GM21619 (cell line): ENCODE measurements around the gene DHX30.
"Not testable (repeated sequence)": the region's sequence is repeated elsewhere in the genome, so short reads cannot be mapped to it uniquely, and the experiment has no call there.

ENCODE experiments used
- ATAC-seq: cut with Tn5 transposase; IDR thresholded peaks from one replicate; pipeline ENCODE4 v1.9.1; 2021; ENCODE audit not compliant: unreplicated experiment

Gene DHX30, protein sequence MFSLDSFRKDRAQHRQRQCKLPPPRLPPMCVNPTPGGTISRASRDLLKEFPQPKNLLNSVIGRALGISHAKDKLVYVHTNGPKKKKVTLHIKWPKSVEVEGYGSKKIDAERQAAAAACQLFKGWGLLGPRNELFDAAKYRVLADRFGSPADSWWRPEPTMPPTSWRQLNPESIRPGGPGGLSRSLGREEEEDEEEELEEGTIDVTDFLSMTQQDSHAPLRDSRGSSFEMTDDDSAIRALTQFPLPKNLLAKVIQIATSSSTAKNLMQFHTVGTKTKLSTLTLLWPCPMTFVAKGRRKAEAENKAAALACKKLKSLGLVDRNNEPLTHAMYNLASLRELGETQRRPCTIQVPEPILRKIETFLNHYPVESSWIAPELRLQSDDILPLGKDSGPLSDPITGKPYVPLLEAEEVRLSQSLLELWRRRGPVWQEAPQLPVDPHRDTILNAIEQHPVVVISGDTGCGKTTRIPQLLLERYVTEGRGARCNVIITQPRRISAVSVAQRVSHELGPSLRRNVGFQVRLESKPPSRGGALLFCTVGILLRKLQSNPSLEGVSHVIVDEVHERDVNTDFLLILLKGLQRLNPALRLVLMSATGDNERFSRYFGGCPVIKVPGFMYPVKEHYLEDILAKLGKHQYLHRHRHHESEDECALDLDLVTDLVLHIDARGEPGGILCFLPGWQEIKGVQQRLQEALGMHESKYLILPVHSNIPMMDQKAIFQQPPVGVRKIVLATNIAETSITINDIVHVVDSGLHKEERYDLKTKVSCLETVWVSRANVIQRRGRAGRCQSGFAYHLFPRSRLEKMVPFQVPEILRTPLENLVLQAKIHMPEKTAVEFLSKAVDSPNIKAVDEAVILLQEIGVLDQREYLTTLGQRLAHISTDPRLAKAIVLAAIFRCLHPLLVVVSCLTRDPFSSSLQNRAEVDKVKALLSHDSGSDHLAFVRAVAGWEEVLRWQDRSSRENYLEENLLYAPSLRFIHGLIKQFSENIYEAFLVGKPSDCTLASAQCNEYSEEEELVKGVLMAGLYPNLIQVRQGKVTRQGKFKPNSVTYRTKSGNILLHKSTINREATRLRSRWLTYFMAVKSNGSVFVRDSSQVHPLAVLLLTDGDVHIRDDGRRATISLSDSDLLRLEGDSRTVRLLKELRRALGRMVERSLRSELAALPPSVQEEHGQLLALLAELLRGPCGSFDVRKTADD

DNA sequence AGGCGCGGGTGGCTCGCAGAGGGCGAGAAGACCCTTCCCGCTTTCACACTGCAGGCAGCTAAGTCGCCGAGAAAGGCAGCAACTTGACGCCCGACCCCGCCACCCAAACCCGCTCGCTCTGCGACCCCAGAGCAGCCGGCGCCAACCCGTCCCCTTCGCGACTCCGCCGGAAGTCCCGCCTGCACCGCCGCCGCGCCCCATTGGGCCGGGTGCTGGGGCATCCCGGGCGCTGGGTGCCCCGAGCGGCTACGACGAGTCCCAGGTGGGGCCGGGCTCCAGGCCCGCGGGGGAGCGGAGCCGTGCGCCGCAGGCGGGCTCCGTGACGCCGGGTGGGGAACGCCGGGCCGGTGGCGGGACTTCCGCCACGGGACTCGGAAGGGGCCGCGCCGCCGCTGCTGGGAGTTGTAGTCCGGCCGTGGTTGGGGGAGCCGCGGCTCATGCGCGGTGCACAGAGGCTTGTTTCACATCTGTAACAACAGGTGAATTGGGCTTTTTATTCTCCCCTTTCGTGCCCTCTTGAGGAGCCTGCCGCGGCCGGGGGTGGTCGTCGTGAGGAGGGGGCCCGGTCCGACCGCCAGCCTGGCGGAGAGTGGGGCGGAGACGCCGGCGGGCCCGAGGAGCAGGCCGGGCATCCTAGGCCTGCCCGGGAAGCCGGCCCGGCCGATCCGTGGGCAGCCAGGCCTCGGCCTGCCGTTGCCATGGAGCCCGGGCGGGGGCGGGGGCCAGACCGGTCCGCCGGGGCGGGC, at the start of gene DHX30:
TSS of gene DHX30 (plus strand) at position 405 of the 746 bp plus-strand sequence. CDS start 7,546 bp downstream, outside the sequence.
- peak; percentile 79 for ATAC-seq

DNA sequence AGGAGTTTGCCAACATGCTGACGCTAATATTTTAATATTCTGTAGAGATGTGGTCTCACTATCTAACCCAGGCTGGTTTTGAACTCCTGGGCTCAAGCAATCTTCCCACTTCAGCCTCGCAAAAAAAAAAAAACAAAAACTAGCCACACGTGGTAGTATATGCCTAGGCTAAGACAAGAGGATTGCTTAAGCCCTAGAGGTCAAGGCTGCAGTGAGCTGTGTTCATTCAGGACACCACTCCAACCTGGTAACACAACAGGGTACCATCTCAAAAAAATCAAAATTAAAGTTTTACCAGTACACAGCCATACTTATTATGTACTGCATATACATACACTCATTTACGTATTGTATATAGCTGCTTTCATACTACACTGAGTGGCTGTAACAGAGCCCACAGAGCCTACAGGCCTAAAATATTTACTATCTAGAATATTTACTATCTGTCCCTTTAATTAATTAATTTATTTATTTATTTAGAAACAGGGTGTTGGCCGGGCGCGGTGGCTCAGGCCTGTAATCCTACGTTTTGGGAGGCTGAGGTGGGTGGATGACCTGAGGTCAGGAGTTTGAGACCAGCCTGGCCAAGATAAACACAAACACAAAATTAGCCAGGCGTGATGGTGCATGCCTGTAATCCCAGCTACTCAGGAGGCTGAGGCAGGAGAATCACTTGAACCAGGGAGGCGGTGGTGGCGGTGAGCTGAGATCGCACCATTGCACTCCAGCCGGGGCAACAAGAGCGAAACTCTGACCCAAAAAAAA, 44.5 kb upstream of the DHX30 start:
- no peak for ATAC-seq

DNA sequence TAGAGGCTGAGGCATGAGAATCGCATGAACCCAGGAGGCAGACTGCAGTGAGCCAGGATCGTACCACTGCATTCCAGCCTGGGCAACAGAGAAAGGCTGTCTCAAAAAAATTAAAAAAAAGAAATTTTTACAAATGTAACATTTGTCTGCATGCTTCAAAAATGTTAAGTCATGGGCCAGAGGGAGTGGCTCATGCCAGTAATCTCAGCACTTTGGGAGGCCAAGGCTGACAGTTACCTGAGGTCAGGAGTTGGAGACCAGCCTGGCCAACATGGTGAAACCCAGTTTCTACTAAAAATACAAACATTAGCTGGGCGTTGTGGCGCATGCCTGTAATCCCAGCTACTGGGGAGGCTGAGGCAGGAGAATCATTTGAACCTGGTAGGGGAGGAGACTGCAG, 42.7 kb upstream of the DHX30 start:
- not testable (repeated sequence) for ATAC-seq

DNA sequence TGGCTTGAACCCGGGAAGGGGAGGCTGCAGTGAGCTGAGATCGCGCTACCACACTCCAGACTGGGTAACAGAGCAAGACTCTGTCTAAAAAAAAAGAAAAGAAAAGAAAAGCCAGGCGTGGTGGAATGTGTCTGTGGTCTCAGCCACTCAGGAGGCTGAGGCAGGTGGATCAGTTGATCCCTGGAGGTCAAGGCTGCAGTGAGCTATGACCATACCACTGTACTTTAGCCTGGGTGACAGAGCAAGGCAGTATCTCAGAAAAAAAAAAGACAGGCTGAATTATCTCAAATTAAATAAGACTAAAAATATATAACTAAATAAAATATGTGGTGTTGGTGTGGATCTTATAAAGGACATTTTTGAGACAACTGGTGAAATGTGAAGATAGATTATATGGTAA, 41.9 kb upstream of the DHX30 start:
- ATAC-seq, result no peak

DNA sequence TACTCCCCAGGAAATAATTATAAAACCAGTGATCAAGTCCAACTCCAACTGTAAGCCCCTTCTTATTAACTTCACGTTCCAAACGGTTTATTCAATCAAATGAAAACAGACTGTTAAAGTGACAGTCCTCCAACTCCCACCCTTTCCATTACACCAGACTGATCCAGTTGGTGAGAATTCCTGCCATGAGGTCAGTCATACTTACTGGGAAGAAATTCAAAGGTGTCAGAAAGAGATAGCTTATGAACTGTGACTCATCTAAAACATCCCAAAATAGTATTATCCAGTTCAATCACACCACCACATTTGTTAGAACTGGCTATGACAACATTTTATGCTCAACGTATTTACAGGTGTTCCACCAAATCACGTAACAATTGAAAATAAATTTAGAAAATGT, 40.7 kb upstream of the DHX30 start:
- no peak for ATAC-seq

DNA sequence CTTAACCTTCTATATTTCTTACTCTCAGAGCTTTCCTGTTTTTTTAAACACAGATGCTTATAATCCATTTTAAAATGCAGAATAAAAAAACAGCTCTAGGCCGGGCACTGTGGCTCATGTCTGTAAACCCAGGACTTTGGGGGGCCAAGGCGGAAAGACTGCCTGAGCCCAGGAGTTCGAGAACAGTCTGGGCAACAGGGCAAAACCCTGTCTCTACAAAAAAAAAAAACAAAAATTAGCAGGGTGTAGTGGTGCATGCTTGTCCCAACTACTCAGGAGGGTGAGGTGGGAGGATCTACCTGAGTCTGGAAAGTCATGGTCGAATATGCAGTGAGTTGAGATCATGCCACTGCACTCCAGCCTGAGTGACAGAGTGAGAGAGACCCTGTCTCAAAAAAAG, 36.8 kb upstream of the DHX30 start:
- no peak for ATAC-seq

DNA sequence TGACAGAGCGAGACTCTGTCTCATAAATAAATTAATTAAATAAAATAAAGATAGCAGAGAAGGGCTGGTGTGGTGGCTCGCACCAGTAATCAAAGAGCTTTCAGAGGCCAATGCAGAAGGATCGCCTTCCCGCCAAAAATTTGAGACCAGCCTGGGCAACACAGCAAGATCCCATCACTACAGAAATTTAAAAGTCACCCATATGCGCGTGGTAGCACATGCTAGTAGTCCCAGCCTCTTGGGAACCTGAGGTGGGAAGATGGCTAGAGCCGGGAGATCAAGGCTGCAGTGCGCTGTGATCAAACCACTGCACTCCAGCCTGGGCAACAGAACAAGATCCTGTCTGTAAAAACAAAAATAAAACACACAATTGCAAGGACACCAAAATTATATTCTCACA, 30.9 kb upstream of the DHX30 start:
- no peak for ATAC-seq

DNA sequence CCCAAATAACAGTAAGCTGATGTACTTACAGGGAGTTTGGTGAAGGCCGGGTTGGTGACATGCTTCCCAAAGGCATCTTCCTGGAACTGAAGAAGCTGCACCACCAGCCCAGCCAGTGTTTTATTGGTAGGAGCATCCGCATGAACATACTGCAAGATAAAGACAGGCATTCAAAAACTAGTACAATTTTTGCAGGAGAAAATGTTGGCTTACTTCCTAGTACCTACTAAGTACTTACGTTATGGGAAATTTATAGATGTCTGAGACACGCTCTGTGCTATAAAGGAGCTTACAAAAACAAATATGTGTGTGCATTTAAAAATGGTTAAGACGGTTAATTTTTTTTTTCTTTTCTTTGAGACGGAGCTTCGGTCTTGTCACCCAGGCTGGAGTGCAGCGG, 30.1 kb upstream of the DHX30 start:
- no peak for ATAC-seq

DNA sequence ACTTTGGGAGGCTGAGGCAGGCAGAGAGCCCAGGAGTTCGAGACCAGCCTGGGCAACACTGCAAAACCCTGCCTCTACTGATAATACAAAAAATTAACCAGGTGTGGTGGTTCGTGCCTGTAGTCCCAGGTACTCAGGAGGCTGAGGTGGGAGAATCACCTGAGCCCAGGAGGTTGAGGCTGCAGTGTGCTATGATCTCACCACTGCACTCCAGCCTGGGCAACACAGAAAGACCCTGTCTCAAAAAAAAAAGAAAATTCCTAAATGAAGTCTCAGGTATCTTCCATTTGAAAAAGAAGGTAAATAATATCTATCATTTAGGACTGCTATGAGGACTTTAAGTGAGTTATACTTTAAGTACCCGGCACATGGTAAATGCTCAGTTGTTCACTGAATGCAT, 24.2 kb upstream of the DHX30 start:
- no peak for ATAC-seq

DNA sequence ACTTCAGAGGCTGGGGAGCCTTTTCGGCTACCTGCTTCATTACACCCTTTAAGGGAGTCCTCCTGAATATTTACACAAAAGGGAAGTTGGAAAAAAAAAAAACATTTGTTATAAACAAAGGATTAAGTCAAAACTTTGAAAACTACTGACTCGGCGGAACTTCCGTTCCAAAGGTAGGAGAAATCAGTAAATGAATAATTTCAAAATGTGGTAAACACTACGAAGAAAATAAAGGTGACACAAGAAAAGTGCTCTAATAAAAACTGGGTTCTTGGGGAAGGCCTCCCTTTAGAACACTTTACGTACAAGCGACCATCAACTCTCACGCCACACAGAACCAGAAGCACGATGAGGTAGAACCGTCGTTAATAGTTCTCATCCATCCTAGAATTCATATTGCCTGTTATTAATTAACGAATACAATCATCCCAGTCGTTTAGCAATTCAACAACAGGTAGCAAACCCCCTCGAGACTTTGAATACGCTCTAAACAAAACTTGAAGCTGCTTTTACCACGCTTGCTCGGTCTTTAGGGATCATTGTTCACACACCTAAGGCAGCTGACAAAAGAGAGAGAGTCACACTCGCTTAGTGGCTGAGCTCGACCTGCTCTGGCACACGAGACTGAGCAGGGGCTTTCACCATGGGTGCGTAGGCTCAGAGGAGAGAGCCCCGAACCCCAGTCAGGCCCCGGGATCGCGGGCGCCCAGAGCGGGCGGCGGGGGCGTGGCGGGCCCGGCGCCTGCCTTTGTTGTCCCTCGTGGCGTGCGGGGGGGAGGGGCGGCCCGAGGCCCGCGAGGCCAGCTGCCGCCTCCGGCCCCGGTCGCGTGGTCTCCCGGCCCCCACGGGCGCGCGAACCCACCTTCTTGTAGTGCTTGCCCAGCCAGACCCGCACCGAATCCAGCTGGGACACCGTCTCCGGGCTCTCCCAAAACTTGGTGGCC, 21.9 kb upstream of the DHX30 start:
- peak; percentile 28 for ATAC-seq

DNA sequence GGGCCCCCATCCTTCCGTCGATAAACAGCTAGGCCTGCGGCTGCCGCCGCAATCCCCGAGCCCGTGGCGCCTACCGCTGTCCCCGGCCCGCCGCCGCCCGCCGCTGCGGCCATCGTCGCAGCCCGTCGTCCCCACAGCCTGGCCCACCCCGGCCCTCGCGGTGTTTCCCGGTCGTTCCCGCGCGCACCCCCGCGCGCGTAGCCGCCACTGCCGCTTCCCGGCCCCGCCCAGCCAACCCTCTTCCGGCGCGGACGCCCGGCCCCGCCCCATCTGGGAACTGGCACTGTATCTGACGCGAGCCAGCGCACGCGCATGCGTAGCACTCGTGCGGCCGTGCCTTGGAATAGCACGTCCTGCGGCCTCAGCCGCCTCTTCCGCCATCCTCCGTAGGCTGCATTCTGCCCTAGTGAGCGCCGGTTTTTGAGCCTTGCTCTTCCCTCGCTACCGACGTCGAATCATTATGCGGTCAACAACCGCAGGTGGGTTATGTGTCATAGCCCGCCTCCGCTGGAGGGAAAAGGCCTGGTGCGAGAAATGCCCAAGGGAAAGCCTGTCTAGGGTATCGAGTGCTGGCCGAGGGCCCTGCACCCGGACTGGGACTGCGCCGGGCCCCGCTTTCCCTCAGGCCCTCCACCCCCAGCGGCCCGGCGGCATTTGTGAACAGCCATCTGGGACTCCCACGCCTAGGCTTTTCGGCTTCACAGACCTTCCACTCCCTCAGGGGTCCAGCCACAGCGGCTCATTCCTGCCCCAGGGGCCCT, 21.1 kb upstream of the DHX30 start, which contains the start of gene SMARCC1:
TSS of gene SMARCC1 (minus strand) at position 209 of the 761 bp plus-strand sequence. CDS start at position 113, 96 bp downstream.
- peak; percentile 72 for ATAC-seq

DNA sequence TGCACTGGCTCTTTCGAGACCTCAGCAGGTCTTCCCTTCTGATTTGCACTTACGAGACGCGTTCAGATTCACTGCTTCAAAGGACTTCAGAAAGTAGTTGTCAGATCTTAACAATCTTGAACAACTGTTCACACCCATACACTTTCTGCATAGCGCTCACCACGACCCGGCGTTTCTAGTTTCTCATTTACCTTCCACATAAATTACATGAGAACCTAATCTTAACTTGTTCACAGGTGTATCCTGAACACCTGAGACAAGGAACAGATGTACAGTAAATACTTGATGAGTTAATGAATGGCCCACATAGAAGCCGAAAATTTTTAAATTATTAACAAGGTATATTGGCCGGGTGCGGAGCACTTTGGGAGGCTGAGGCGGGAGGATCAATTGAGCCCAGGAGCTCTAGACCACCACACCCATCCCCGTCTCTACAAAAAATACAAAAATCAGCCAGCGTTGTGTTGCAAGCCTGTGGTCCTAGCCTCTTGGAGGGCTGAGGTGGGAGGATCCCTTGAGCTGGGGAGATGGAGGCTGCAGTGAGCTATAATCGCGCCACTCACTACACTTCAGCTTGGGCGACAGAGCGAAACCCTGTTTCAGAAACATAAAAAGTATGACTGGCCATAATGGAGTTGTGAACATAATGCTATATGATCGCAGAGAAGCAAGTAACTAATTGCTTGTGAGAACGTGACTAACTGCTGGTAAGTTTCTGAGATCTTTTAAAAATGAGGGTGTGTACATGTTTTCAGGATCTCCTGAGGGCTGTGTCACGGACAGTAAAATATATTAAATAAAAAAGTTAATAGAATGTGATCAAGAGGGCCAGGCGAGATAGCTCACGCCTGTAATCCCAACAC, 20.3 kb upstream of the DHX30 start:
- ATAC-seq, result no peak

DNA sequence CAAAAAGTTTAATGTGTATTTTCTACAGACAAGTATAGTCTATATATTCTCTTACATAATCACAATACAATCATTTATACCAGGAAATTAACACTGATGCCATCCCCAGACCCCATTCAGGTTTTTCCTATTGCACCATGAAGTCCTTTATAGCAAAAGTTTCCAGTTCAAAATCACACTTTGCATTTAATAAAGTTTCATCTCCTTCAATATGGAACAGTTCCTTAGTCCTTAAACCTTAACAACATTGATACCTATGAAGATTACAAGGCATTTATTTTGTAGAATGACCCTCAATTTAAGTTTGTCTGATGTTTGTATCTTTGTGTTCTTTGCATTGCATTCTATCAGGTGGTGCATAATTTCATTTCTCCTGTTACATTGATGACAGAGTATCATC, 19.3 kb upstream of the DHX30 start:
- no peak for ATAC-seq

DNA sequence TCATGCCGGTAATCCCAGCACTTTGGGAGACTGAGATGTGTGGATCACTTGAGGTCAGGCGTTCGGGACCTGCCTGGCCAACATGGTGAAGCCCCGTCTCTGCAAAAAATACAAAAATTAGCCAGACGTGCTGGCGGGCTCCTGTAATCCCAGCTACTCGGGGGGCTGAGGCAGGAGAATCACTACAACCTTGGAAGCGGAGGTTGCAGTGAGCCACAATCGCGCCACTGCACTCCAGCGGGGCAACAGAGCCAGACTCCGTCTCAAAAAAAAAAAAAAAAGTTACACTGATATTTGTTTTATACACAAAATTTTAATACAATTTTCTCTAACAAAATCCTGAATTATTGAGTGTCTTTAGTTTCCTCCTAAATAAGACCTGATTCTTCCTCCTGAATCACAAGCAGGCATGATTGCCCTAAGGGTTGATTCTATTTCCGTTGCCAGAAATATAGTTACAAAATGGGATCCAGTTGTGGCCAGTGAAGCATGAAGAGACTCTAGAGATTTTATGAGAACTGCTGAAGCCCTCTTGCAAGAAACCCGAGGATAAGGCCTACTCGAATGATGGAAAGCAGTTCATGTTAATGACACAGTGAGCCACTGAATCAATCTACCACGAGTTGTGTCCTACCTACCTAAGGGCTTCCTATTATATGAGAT, 11.6 kb upstream of the DHX30 start:
- ATAC-seq, result no peak

DNA sequence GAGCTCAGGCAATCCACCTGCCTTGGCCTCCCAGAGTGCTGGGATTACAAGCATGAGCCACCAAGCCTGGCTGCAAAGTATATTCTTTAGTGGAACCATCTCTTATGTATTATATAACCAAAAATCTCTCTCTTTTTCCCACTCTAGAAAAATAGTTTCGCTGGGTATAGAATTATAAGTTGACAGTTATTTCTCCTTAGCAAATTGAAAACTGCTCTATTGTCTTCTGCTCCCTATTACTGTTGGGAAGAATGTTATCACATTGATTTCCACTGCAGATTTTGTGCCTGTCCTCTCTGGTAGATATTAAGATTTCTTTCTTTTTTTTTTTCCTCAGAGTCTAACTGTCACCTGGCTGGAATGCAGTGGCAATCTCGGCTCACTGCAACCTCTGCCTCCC, 10.2 kb upstream of the DHX30 start:
- no peak for ATAC-seq

DNA sequence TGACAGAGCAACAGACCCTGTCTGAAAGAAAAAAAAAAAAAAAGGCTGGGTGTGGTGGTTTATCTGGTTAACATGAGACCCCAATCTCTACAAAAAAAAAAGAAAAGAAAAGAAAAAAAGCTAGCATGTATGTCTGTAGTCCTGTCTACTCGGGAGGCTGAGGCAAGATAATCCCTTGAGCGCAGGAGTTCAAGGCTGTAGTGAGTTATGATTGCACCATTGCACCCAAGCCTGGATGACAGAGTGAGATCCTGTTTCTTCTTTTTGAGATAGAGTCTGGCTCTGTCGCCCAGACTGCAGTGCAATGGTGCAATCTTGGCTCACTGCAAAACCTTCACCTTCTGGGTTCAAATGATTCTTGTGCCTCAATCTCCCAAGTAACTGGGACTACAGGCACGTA, 8.4 kb upstream of the DHX30 start:
- ATAC-seq, result no peak

DNA sequence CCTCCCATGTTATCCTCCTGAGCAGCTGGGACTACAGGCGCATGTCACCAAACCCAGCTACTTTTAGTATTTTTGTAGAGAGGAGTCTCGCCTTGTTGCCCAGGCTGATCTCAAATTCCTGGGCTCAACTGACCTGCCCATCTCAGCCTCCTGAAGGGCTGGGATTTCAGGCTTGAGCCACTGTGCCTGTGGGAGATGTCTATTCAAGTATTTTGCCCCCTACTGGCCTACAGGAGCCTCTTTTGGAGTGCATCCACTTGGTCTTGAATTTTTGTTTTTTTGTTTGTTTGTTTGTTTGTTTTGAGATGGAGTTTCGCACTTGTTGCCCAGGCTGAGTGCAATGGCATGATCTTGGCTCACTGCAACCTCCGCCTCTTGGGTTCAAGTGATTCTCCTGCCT, 3.2 kb upstream of the DHX30 start:
- ATAC-seq, result no peak
